ENCODE results near the gene PCBP3.
"Not testable (repeated sequence)": the region's sequence is repeated elsewhere in the genome, so short reads cannot be mapped to it uniquely, and the experiment has no call there.

PCBP3 gene

GRCh38 chr21:45643021-45643980 lies at the start of gene PCBP3:
TSS of gene PCBP3 (plus strand) at chr21:45643725. CDS start at chr21:45850086, 206,361 bp downstream.
- peak; percentile 96 for DNase-seq (ENCODE audit: low spot score)

- DNase-seq (ENCODE audit: low spot score): no peak
Observed at GRCh38 chr21:45594721-45595489, 48.6 kb upstream of the PCBP3 start.

- no peak for DNase-seq (ENCODE audit: low spot score)
Observed at GRCh38 chr21:45595574-45596295, 47.8 kb upstream of the PCBP3 start.

GRCh38 chr21:45596704-45597318 lies 46.7 kb upstream of the PCBP3 start:
- DNase-seq (ENCODE audit: low spot score): peak; percentile 81

GRCh38 chr21:45598109-45598508 lies 45.4 kb upstream of the PCBP3 start:
- DNase-seq (ENCODE audit: low spot score): no peak

GRCh38 chr21:45598666-45599065 lies 44.9 kb upstream of the PCBP3 start:
- no peak for DNase-seq (ENCODE audit: low spot score)

- DNase-seq (ENCODE audit: low spot score): no peak
Observed at GRCh38 chr21:45599146-45599581, 44.4 kb upstream of the PCBP3 start.

GRCh38 chr21:45600248-45600647 lies 43.3 kb upstream of the PCBP3 start:
- DNase-seq (ENCODE audit: low spot score): no peak

- no peak for DNase-seq (ENCODE audit: low spot score)
Observed at GRCh38 chr21:45601551-45601950, 42.0 kb upstream of the PCBP3 start.

- DNase-seq (ENCODE audit: low spot score): no peak
Observed at GRCh38 chr21:45602106-45602505, 41.4 kb upstream of the PCBP3 start.

GRCh38 chr21:45603481-45603880 lies 40.0 kb upstream of the PCBP3 start:
- DNase-seq (ENCODE audit: low spot score): no peak

- not testable (repeated sequence) for DNase-seq (ENCODE audit: low spot score)
Observed at GRCh38 chr21:45604681-45605080, 38.8 kb upstream of the PCBP3 start.

- peak; percentile 30 for DNase-seq (ENCODE audit: low spot score)
Observed at GRCh38 chr21:45607021-45607908, 36.3 kb upstream of the PCBP3 start.

- DNase-seq (ENCODE audit: low spot score): no peak
Observed at GRCh38 chr21:45607909-45608295, 35.6 kb upstream of the PCBP3 start.

- DNase-seq (ENCODE audit: low spot score): not testable (repeated sequence)
Observed at GRCh38 chr21:45608747-45609470, 34.6 kb upstream of the PCBP3 start.

- not testable (repeated sequence) for DNase-seq (ENCODE audit: low spot score)
Observed at GRCh38 chr21:45609616-45610015, 33.9 kb upstream of the PCBP3 start.

- DNase-seq (ENCODE audit: low spot score): no peak
Observed at GRCh38 chr21:45611296-45611695, 32.2 kb upstream of the PCBP3 start.

GRCh38 chr21:45611939-45612664 lies 31.4 kb upstream of the PCBP3 start:
- no peak for DNase-seq (ENCODE audit: low spot score)

- DNase-seq (ENCODE audit: low spot score): not testable (repeated sequence)
Observed at GRCh38 chr21:45612665-45613019, 30.9 kb upstream of the PCBP3 start.
